Inferior parietal cortex (tissue), 1 donor: ENCODE data around the gene MAGI1.
A peak's percentile ranks its signal among the peaks of the same experiment; 100 is the strongest.

ENCODE experiments used
- DNase-seq: peaks from one replicate; pipeline ENCODE4 v3.0.0-alpha.2; 2016; ENCODE audit errors: extremely low spot score

Gene MAGI1

DNA sequence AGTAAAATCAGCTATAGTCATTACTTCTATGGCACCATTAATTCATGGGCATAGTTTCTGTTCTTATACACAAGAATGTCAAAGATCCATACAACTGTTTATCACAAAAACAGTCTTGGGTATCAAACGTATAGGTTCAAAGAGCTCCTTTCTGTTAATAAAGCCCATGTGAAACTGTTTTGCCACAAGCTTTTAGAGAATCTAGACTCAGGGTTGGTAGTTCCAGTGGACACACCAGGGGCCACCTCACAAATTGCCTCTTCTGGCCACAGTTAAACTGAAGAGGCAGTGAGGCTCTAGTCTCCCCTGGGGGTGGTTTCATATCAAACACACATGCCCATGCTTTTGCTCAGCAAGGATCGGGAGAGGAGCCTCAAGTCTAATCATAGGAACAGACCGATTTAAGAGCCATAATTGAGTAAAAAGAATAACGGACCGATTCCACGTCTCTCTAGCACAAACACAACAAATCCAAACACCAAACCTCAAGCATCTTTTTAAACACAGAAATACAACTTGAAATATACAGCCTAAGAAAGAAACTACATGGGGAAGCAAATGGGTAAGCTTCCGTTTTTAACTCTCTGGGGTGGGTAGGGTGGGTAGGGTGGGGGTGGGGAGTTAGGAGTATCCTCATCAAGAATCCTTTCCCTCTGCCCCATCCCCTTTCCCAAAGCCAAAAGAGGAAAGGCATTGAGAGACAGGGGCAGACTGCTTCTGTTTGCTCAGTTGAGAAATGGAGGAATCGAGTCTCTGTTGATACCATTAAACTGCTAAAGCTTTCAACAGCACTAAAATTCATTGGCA, 443.3 kb downstream of the MAGI1 start:
- peak; percentile 45 for DNase-seq

- DNase-seq = peak; percentile 54
These were observed 444.7 kb downstream of the MAGI1 start for GRCh38 chr3:65593780-65594752.

- no peak for DNase-seq
These were observed 447.4 kb downstream of the MAGI1 start for GRCh38 chr3:65591313-65591712.

DNA sequence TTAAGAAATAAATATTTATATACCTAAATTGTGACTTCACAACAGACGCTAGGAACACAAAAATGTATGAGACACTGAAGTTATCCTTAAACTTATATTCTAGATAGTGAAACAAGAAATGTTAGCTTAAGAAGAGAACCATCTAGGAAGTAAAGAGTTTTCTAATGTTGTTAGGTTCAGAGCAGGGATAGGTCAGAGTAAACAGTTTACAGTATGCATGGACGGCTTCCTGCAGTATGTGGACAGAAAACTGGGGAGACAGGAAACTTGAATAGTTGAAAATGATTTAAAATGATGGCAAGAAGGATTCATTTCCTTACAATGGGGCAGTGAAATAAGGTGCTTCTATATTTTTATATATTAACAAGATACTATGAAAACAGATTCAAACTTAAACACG, 449.8 kb downstream of the MAGI1 start:
- no peak for DNase-seq

- no peak for DNase-seq
These were observed 450.9 kb downstream of the MAGI1 start for GRCh38 chr3:65587650-65588439.

- no peak for DNase-seq
These were observed 453.8 kb downstream of the MAGI1 start for GRCh38 chr3:65584913-65585312.

DNA sequence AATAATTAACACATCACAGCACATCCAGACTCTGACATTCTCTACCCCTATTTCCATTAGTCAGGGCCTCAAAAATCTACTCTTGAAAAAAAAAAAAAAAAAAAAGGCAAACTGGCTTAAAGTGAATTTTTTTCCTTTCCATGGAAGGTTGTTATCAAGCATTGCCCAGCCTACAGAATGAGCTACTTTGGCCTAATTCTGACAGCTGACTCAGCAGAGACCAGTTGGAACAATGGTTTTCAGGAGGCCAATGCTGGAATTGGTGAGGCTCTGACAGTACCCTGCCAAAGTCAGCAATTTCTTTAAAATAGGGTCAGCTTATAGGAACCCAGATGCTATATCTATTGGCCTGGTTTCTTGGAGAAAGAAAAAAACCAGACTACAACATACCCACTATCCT, 454.7 kb downstream of the MAGI1 start:
- no peak for DNase-seq

DNA sequence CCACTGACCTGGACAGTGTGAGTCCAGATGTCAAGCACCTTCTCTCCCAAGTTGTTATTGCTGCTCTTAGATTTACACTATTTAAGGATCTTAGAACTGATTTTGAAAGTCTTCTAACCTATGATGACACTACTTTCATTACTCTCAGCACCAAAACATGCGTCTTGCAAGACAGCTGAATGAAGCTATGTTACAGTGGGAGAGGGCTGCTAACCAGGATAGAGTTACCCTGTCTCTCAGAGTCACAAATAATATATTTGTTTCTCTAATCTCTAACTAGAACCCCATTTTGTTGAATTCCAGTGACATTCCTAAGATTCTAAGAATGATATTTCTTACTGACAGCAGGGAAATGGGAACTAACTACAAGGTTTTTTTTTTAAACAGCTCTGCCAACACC, 455.5 kb downstream of the MAGI1 start:
- no peak for DNase-seq

GRCh38 chr3:65582012-65582717, 456.6 kb downstream of the MAGI1 start:
- DNase-seq = no peak

DNA sequence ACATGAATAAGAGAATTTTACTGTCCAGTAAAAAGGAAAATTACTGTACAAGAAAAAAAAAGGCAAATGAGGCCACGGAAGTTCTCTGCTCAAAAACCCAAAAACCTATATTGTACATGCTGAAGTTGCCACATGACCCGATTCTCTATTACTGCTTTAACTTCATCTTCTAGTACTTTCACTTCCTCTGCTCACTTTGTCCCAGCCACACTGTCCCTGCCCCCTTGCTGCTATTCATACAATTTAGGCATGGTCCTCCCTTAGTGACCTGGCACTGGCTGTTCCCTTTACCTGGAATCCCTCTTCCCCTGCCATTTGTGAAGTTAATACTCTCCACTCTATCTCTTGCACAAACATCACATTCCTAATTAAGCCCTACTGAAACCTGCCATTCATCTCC, 457.4 kb downstream of the MAGI1 start:
- no peak for DNase-seq

GRCh38 chr3:65578861-65579260, 459.9 kb downstream of the MAGI1 start:
- no peak for DNase-seq

DNA sequence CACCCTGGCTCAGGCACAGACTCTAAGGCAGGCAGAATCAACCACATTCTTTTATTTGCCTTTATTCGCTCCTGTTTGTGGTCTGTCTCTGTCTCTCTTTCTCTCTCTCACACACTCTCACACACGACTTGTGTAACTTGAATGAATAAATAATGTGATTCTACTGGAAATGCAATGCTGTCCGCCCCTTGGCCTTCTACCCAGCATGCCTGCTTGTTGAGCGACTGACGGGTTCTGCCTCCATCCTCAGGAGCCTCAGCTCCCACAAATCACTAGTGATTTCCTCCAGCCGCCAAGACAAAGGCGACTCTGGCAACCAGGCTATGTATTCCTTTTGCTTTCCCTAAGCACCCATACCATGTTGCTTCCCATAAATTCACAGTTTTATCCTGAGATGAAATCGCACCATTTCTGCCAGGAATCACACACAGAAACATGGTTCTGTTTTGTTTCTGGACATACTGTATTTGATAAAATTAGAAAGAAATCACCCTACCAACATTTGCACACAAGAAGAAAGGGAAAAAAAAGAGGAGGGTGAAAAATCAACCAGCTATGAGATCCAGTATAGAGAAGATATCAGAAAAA, 460.8 kb downstream of the MAGI1 start:
- DNase-seq = peak; percentile 49

DNA sequence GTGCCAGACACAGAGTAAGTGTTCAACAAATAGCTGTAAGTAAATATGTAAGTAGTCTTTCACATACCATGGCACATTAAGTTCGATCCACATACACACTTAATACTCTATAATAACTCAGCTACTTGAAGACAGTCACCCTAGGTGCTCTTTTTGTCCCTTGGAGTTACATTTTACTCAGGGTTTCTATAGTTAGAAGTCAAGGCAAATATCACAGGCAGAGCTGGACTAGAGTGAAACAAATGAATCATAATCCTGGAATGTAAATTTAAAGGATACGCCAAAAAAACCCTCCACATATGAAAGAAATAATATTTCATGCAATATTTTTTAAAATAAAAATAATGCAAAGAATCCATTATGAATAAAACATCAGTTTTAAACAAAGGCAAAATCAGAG, 461.8 kb downstream of the MAGI1 start:
- no peak for DNase-seq

DNA sequence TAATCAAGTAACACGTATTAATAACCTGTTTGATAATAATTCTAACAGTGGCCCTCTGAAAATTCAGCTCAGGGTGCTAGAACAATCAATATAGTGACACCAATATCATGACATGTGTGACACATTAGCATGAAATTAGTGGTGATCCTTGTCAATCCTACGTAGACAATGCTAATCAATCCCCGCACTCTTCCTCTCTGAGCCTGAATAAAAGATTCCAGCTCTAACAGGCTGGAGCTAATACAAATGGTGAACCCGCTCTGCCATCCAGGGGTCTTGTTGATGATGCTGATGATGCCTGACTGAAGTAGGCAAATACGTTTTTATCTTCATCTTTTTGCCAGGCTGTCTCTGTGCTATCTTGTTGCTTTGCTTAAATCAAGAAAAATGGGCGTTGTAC, 462.5 kb downstream of the MAGI1 start:
- no peak for DNase-seq

- no peak for DNase-seq
These were observed 463.3 kb downstream of the MAGI1 start for GRCh38 chr3:65575376-65575840.

DNA sequence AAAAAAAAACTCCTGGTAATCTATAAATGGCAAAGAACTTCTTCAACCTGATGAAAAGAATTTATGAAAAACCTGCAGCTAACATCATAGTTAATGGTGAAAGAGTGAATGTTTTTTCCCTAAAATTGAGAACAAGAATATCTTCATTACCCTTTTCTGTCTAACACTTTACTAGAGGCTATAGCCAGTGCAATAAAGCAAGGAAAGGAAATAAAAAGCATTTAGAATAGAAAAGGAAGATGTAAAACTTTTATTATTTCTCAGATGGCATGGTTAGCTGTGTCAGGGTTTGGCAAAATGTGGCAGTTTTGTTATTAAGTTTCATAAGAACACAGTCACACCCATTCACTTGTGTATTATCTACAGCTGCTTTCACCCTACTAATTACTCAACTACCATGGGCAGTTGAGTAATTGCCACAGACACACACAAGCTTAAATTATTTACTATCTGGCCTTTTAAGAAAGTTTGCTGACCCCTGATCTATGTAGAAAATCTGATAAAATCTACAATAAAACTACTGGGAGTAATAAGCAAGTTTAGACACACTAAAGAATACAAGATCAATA, 465.1 kb downstream of the MAGI1 start:
- DNase-seq = no peak

GRCh38 chr3:65572175-65572777, 466.4 kb downstream of the MAGI1 start:
- DNase-seq = no peak

DNA sequence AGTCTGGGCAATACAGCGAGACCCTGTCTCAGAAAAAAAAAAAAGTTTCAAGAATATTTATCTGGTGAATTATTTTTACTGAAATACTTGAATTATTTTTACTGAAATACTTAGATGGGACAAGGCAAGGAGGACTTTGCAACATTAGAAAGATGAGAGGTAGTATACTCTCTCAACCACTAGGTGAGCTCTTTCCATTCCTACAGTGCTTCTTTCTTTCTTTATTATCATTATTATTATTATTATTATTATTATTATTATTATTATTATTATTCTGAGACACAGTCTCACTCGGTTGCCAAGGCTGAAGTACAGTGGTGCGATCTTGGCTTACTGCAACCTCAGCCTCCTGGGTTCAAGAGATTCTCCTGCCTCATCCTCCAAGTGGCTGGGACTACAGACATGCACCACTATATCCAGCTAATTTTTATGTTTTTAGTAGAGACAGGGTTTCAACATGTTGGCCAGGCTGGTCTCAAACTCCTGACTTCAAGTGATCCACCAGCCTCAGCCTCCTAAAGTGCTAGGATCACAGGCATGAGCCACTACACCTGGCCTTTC, 468.8 kb downstream of the MAGI1 start:
- DNase-seq = no peak

GRCh38 chr3:65569129-65569528, 469.6 kb downstream of the MAGI1 start:
- no peak for DNase-seq

- DNase-seq = no peak
These were observed 470.2 kb downstream of the MAGI1 start for GRCh38 chr3:65568497-65568896.
